Measurements from ENCODE around the gene TBC1D22B. TPM values are rescaled to one million over a fixed set of nuclear protein-coding genes. Genes with fewer than 3 reads are reported as not detected.

The TBC1D22B gene
- total RNA-seq, 5 donors from 2014 or later (not counting 1 experiment from before 2014, with no cell fraction given) = 9.5 to 12.6 (median 10.7) TPM

- CTCF ChIA-PET = no interaction called here
Measured at GRCh38 chr6:37352384-37352783, 94.8 kb downstream of the TBC1D22B start.

GRCh38 chr6:37353761-37354525 is 96.4 kb downstream of the TBC1D22B start, which contains the start of gene RNF8:
TSS of gene RNF8 (plus strand) at chr6:37353983. CDS start at chr6:37354165, 182 bp downstream.
- H3K27ac Mint-ChIP-seq = peak within 1 kb of the TSS; percentile 79 to 87
- H3K36me3 Mint-ChIP-seq = no peaks in the 10 kb centered on the region
- CTCF ChIA-PET = interaction anchor here in 1 of 2 donors (0.6 kb wide), 1 partner anchor 338 kb away, joined by 3 read pairs; no protein-coding TSS in a partner anchor
- Histone ChIP-seq H3K27me3 (replicated peaks in 1 of 2; ENCODE audit: control insufficient read depth in 2 of 2, extremely low read depth in 1 of 2, insufficient read depth in 2 of 2, low read length in 1 of 2) (no peaks in the 10 kb centered on the region), H3K9me3 (no peaks in the 10 kb centered on the region), H3K36me3 (ENCODE audit: control insufficient read depth in 2 of 2, extremely low read depth in 1 of 2, insufficient read depth in 1 of 2, low read length in 1 of 2) (no peaks in the 10 kb centered on the region), H3K27ac (ENCODE audit: low read length) (peak within 1 kb of the TSS; percentile 62), H3K4me1 (ENCODE audit: control insufficient read depth in 1 of 2, extremely low read depth in 1 of 2, insufficient read depth in 2 of 2, low read length in 2 of 2) (peaks cover 4 to 18% of the 10 kb centered on the region in 2 experiments), H3K4me3 (ENCODE audit: control insufficient read depth in 1 of 2, extremely low read depth in 1 of 2, low read length in 1 of 2) (peak within 1 kb of the TSS; percentile 89 to 99)
- POLR2A ChIA-PET = no interaction called here
- H3K4me3 Mint-ChIP-seq = peak within 1 kb of the TSS; percentile 95 to 99 (median 97)
- ATAC-seq (replicated peaks in 1 of 4) (peak; percentile 96 to 97 (median 96)), DNase-seq (peak; percentile 74 to 92 (median 83))
- WGBS (ENCODE audit: insufficient coverage) = under 1% methylated on average over 42 of the region's 54 CpGs
- H3K27me3 Mint-ChIP-seq = no peaks in the 10 kb centered on the region
- H3K4me1 Mint-ChIP-seq = peaks cover 39 to 42% (median 39%) of the 10 kb centered on the region in 3 donors
- H3K9me3 Mint-ChIP-seq = no peaks in the 10 kb centered on the region

More at GRCh38 chr6:37352384-37352783, 94.8 kb downstream of the TBC1D22B start:
- H3K4me3 ChIP-seq (ENCODE audit: control insufficient read depth in 1 of 2, extremely low read depth in 1 of 2, low read length in 1 of 2) = no peak overlapping the region
- ATAC-seq (replicated peaks in 1 of 4) (no peak), DNase-seq (no peak)
- peaks cover 4 to 18% of the 10 kb centered on the region in 2 experiments for H3K4me1 ChIP-seq (ENCODE audit: control insufficient read depth in 1 of 2, extremely low read depth in 1 of 2, insufficient read depth in 2 of 2, low read length in 2 of 2)
- Mint-ChIP-seq H3K36me3 (no peaks in the 10 kb centered on the region), H3K4me3 (peak overlapping the region; percentile 17 to 99 (median 32)), H3K9me3 (no peaks in the 10 kb centered on the region), H3K27ac (no peak overlapping the region), H3K4me1 (peaks cover 30 to 32% (median 32%) of the 10 kb centered on the region in 3 donors), H3K27me3 (no peaks in the 10 kb centered on the region)
- WGBS (ENCODE audit: insufficient coverage) = no CpG with 5 or more reads among the region's 3 CpGs
- no peaks in the 10 kb centered on the region for H3K36me3 ChIP-seq (ENCODE audit: control insufficient read depth in 2 of 2, extremely low read depth in 1 of 2, insufficient read depth in 1 of 2, low read length in 1 of 2)
- no peaks in the 10 kb centered on the region for H3K27me3 ChIP-seq (replicated peaks in 1 of 2; ENCODE audit: control insufficient read depth in 2 of 2, extremely low read depth in 1 of 2, insufficient read depth in 2 of 2, low read length in 1 of 2)
- H3K9me3 ChIP-seq = no peaks in the 10 kb centered on the region
- POLR2A ChIA-PET = no interaction called here
- no peak overlapping the region for H3K27ac ChIP-seq (ENCODE audit: low read length)

GRCh38 chr6:37354526-37355384 is 97.2 kb downstream of the TBC1D22B start:
- H3K27me3 Mint-ChIP-seq = no peaks in the 10 kb centered on the region
- peak overlapping the region; percentile 24 to 87 for H3K27ac Mint-ChIP-seq
- 6% methylated on average over 41 of the region's 44 CpGs for WGBS (ENCODE audit: insufficient coverage)
- Histone ChIP-seq H3K9me3 (no peaks in the 10 kb centered on the region), H3K27ac (ENCODE audit: low read length) (no peak overlapping the region), H3K27me3 (replicated peaks in 1 of 2; ENCODE audit: control insufficient read depth in 2 of 2, extremely low read depth in 1 of 2, insufficient read depth in 2 of 2, low read length in 1 of 2) (no peaks in the 10 kb centered on the region), H3K4me1 (ENCODE audit: control insufficient read depth in 1 of 2, extremely low read depth in 1 of 2, insufficient read depth in 2 of 2, low read length in 2 of 2) (peaks cover 4 to 18% of the 10 kb centered on the region in 2 experiments), H3K36me3 (ENCODE audit: control insufficient read depth in 2 of 2, extremely low read depth in 1 of 2, insufficient read depth in 1 of 2, low read length in 1 of 2) (no peaks in the 10 kb centered on the region), H3K4me3 (ENCODE audit: control insufficient read depth in 1 of 2, extremely low read depth in 1 of 2, low read length in 1 of 2) (peak overlapping the region; percentile 89 to 99)
- CTCF ChIA-PET = no interaction called here
- H3K4me3 Mint-ChIP-seq = peak overlapping the region; percentile 95 to 99 (median 97)
- H3K36me3 Mint-ChIP-seq = peaks cover 4% of the 10 kb centered on the region
- H3K4me1 Mint-ChIP-seq = peaks cover 43 to 47% (median 44%) of the 10 kb centered on the region in 3 donors
- POLR2A ChIA-PET = no interaction called here
- H3K9me3 Mint-ChIP-seq = no peaks in the 10 kb centered on the region
- peak in 7 of 35 experiments; percentile 0 to 19 (median 8) for DNase-seq
- peak; percentile 1 to 14 (median 8) for ATAC-seq (replicated peaks in 1 of 4)

GRCh38 chr6:37357288-37357687 is 99.7 kb downstream of the TBC1D22B start:
- Mint-ChIP-seq H3K4me1 (peaks cover 44 to 47% (median 45%) of the 10 kb centered on the region in 3 donors), H3K4me3 (no peak overlapping the region), H3K27me3 (no peaks in the 10 kb centered on the region), H3K27ac (no peak overlapping the region), H3K9me3 (no peaks in the 10 kb centered on the region), H3K36me3 (peaks cover 14% of the 10 kb centered on the region)
- no peak for ATAC-seq (replicated peaks in 1 of 4)
- Histone ChIP-seq H3K27me3 (replicated peaks in 1 of 2; ENCODE audit: control insufficient read depth in 2 of 2, extremely low read depth in 1 of 2, insufficient read depth in 2 of 2, low read length in 1 of 2) (no peaks in the 10 kb centered on the region), H3K9me3 (no peaks in the 10 kb centered on the region), H3K4me3 (ENCODE audit: control insufficient read depth in 1 of 2, extremely low read depth in 1 of 2, low read length in 1 of 2) (no peak overlapping the region), H3K36me3 (ENCODE audit: control insufficient read depth in 2 of 2, extremely low read depth in 1 of 2, insufficient read depth in 1 of 2, low read length in 1 of 2) (peaks cover 0 to 18% of the 10 kb centered on the region in 2 donors), H3K27ac (ENCODE audit: low read length) (no peak overlapping the region), H3K4me1 (ENCODE audit: control insufficient read depth in 1 of 2, extremely low read depth in 1 of 2, insufficient read depth in 2 of 2, low read length in 2 of 2) (peaks cover 4 to 18% of the 10 kb centered on the region in 2 experiments)
- no peak for DNase-seq
- WGBS (ENCODE audit: insufficient coverage) = no CpG with 5 or more reads among the region's 1 CpG
- CTCF ChIA-PET = interaction anchor here in 1 of 2 donors (1.0 kb wide), 1 partner anchor 20 kb away, joined by 3 read pairs; no protein-coding TSS in a partner anchor
- POLR2A ChIA-PET = interaction anchor here in 1 of 2 donors (0.6 kb wide), 1 partner anchor 401 kb away, joined by 4 read pairs; no protein-coding TSS in a partner anchor

- Histone ChIP-seq H3K9me3 (no peaks in the 10 kb centered on the region), H3K27ac (ENCODE audit: low read length) (no peak overlapping the region), H3K4me1 (ENCODE audit: control insufficient read depth in 1 of 2, extremely low read depth in 1 of 2, insufficient read depth in 2 of 2, low read length in 2 of 2) (peaks cover 4 to 18% of the 10 kb centered on the region in 2 experiments), H3K27me3 (replicated peaks in 1 of 2; ENCODE audit: control insufficient read depth in 2 of 2, extremely low read depth in 1 of 2, insufficient read depth in 2 of 2, low read length in 1 of 2) (no peaks in the 10 kb centered on the region), H3K4me3 (ENCODE audit: control insufficient read depth in 1 of 2, extremely low read depth in 1 of 2, low read length in 1 of 2) (no peak overlapping the region), H3K36me3 (ENCODE audit: control insufficient read depth in 2 of 2, extremely low read depth in 1 of 2, insufficient read depth in 1 of 2, low read length in 1 of 2) (peaks cover 0 to 18% of the 10 kb centered on the region in 2 donors)
- H3K9me3 Mint-ChIP-seq = no peaks in the 10 kb centered on the region
- H3K36me3 Mint-ChIP-seq = peaks cover 18% of the 10 kb centered on the region
- no peak for ATAC-seq (replicated peaks in 1 of 4)
- 100% methylated on average over 1 of the region's 2 CpGs for WGBS (ENCODE audit: insufficient coverage)
- no peak overlapping the region for H3K27ac Mint-ChIP-seq
- peaks cover 44 to 47% (median 45%) of the 10 kb centered on the region in 3 donors for H3K4me1 Mint-ChIP-seq
- no peak overlapping the region for H3K4me3 Mint-ChIP-seq
- no peaks in the 10 kb centered on the region for H3K27me3 Mint-ChIP-seq
- POLR2A ChIA-PET = no interaction called here
- DNase-seq = no peak
- CTCF ChIA-PET = interaction anchor here in 1 of 2 donors (1.0 kb wide), 1 partner anchor 19 kb away, joined by 3 read pairs; no protein-coding TSS in a partner anchor
Measured at GRCh38 chr6:37357860-37358259, 100.3 kb downstream of the TBC1D22B start.

GRCh38 chr6:37359039-37359438 is 101.5 kb downstream of the TBC1D22B start:
- no peak overlapping the region for H3K27ac ChIP-seq (ENCODE audit: low read length)
- peaks cover 26% of the 10 kb centered on the region for H3K36me3 Mint-ChIP-seq
- H3K4me3 Mint-ChIP-seq = no peak overlapping the region
- peaks cover 35 to 36% (median 36%) of the 10 kb centered on the region in 3 donors for H3K4me1 Mint-ChIP-seq
- H3K4me1 ChIP-seq (ENCODE audit: control insufficient read depth in 1 of 2, extremely low read depth in 1 of 2, insufficient read depth in 2 of 2, low read length in 2 of 2) = peaks cover 4 to 10% of the 10 kb centered on the region in 2 experiments
- no peaks in the 10 kb centered on the region for H3K9me3 Mint-ChIP-seq
- 100% methylated on average over 2 of the region's 3 CpGs for WGBS (ENCODE audit: insufficient coverage)
- ChIA-PET POLR2A (no interaction called here), CTCF (no interaction called here)
- H3K27me3 Mint-ChIP-seq = no peaks in the 10 kb centered on the region
- H3K36me3 ChIP-seq (ENCODE audit: control insufficient read depth in 2 of 2, extremely low read depth in 1 of 2, insufficient read depth in 1 of 2, low read length in 1 of 2) = peaks cover 0 to 18% of the 10 kb centered on the region in 2 donors
- no peaks in the 10 kb centered on the region for H3K9me3 ChIP-seq
- H3K27ac Mint-ChIP-seq = no peak overlapping the region
- ATAC-seq (replicated peaks in 1 of 4) (no peak), DNase-seq (no peak)
- H3K27me3 ChIP-seq (replicated peaks in 1 of 2; ENCODE audit: control insufficient read depth in 2 of 2, extremely low read depth in 1 of 2, insufficient read depth in 2 of 2, low read length in 1 of 2) = no peaks in the 10 kb centered on the region
- no peak overlapping the region for H3K4me3 ChIP-seq (ENCODE audit: control insufficient read depth in 1 of 2, extremely low read depth in 1 of 2, low read length in 1 of 2)

Measured in T-cell (primary cell).